RWPE2 (cell line): Measurements from ENCODE around the gene CCDC9B.

Experiments
- ATAC-seq: fragments of 200-7000 bp; cut with Tn5 transposase; 3 replicates; pipeline ENCODE4 v1.9.1; 2021; ENCODE audit warnings: low read depth
- DNase-seq: peaks from one replicate; pipeline ENCODE4 v3.0.0-alpha.2; 2020; ENCODE audit warnings: low spot score
- H3K27ac ChIP-seq: fragments of 450-650 bp; 2 replicates; pipeline ENCODE4 v1.5.1; 2017; ENCODE audit warnings: mild to moderate bottlenecking; ENCODE audit not compliant: poor library complexity, severe bottlenecking
- H3K27me3 ChIP-seq: fragments of 250-450 bp; sonication (Bioruptor Pico); 2 replicates; pipeline ENCODE4 v1.5.1; 2021; ENCODE audit warnings: mild to moderate bottlenecking, moderate library complexity; ENCODE audit not compliant: insufficient read depth, poor library complexity, severe bottlenecking
- H3K36me3 ChIP-seq: fragments of 250-450 bp; sonication (Bioruptor Pico); 2 replicates; pipeline ENCODE4 v1.5.1; 2020; ENCODE audit warnings: low read depth, mild to moderate bottlenecking, moderate library complexity
- H3K4me1 ChIP-seq: fragments of 250-450 bp; sonication (Bioruptor Pico); 2 replicates; pipeline ENCODE4 v1.5.1; 2021; ENCODE audit warnings: mild to moderate bottlenecking, moderate library complexity; ENCODE audit not compliant: insufficient read depth, poor library complexity, severe bottlenecking
- H3K4me3 ChIP-seq: fragments of 250-450 bp; sonication (Bioruptor Pico); 2 replicates; pipeline ENCODE4 v1.5.1; 2021; ENCODE audit warnings: mild to moderate bottlenecking, moderate library complexity; ENCODE audit not compliant: severe bottlenecking
- H3K9me3 ChIP-seq: fragments of 250-450 bp; sonication (Bioruptor Pico); 2 replicates; pipeline ENCODE4 v1.5.1; 2021; ENCODE audit warnings: mild to moderate bottlenecking, moderate library complexity; ENCODE audit not compliant: severe bottlenecking
- CTCF ChIP-seq: fragments of 450-650 bp; IDR thresholded peaks from one replicate; pipeline ENCODE4 v1.5.1; 2017; ENCODE audit warnings: mild to moderate bottlenecking, moderate library complexity; ENCODE audit not compliant: poor library complexity, severe bottlenecking

CCDC9B gene

GRCh38 chr15:40345867-40346578 is 5.3 kb upstream of the CCDC9B start:
- Histone ChIP-seq H3K4me1 (peaks cover 39% of the 10 kb centered on the region), H3K4me3 (no peak overlapping the region), H3K27ac (no peak overlapping the region), H3K36me3 (no peaks in the 10 kb centered on the region), H3K27me3 (no peaks in the 10 kb centered on the region), H3K9me3 (no peaks in the 10 kb centered on the region)
- no peak for ATAC-seq
- no peak for TF ChIP-seq CTCF
- peak; percentile 63 for DNase-seq

- ATAC-seq, result no peak
- Histone ChIP-seq H3K9me3 (no peaks in the 10 kb centered on the region), H3K36me3 (no peaks in the 10 kb centered on the region), H3K4me1 (peaks cover 41% of the 10 kb centered on the region), H3K27me3 (no peaks in the 10 kb centered on the region), H3K27ac (no peak overlapping the region), H3K4me3 (no peak overlapping the region)
- DNase-seq, result no peak
- no peak for TF ChIP-seq CTCF
These were observed 4.6 kb upstream of the CCDC9B start for GRCh38 chr15:40345225-40345866.

GRCh38 chr15:40344631-40345120 is 3.9 kb upstream of the CCDC9B start:
- H3K36me3 ChIP-seq, result no peaks in the 10 kb centered on the region
- no peak for ATAC-seq
- peak; percentile 77 for DNase-seq
- H3K27me3 ChIP-seq, result no peaks in the 10 kb centered on the region
- H3K4me3 ChIP-seq, result no peak overlapping the region
- peaks cover 41% of the 10 kb centered on the region for H3K4me1 ChIP-seq
- H3K9me3 ChIP-seq, result no peaks in the 10 kb centered on the region
- TF ChIP-seq CTCF, result peak; percentile 99
- peak overlapping the region; percentile 97 for H3K27ac ChIP-seq

- Histone ChIP-seq H3K36me3 (peaks cover under 1% of the 10 kb centered on the region; the same call in 1 of the 2 replicates), H3K4me1 (peaks cover 45% of the 10 kb centered on the region), H3K9me3 (no peaks in the 10 kb centered on the region), H3K27me3 (no peaks in the 10 kb centered on the region), H3K4me3 (no peak overlapping the region), H3K27ac (peak overlapping the region; percentile 97)
- no peak for TF ChIP-seq CTCF
- no peak for ATAC-seq
- no peak for DNase-seq
These were observed 3.5 kb upstream of the CCDC9B start for GRCh38 chr15:40344217-40344616.

GRCh38 chr15:40343512-40343911 is 2.8 kb upstream of the CCDC9B start:
- peaks cover 7% of the 10 kb centered on the region for H3K36me3 ChIP-seq
- TF ChIP-seq CTCF, result no peak
- H3K4me3 ChIP-seq, result no peak overlapping the region
- DNase-seq, result peak; percentile 95
- no peaks in the 10 kb centered on the region for H3K9me3 ChIP-seq
- H3K4me1 ChIP-seq, result peaks cover 52% of the 10 kb centered on the region
- ATAC-seq, result peak; percentile 61
- no peaks in the 10 kb centered on the region for H3K27me3 ChIP-seq
- H3K27ac ChIP-seq, result peak overlapping the region; percentile 97
